HepG2 (cell line): ENCODE data around the gene RBM8A. TPM values are rescaled to one million over a fixed set of nuclear protein-coding genes. Genes with fewer than 3 reads are reported as not detected.

Source experiments
- ARNTL ChIP-seq: sonication (generic); formaldehyde crosslinking; IDR thresholded peaks from 2 replicates; pipeline ENCODE4 v1.4.0; 2020; ENCODE audit warnings: mild to moderate bottlenecking, missing genetic modification reagents
- ATF7-NPFF ChIP-seq: sonication (generic); formaldehyde crosslinking; IDR thresholded peaks from 2 replicates; pipeline ENCODE4 v1.8.1; 2023; ENCODE audit warnings: mild to moderate bottlenecking, low read depth, missing genetic modification reagents, moderate library complexity
- CC2D1A ChIP-seq: sonication (generic); formaldehyde crosslinking; IDR thresholded peaks from 2 replicates; pipeline ENCODE4 v1.8.1; 2023; ENCODE audit warnings: mild to moderate bottlenecking, missing genetic modification reagents
- E2F2 ChIP-seq: sonication (generic); formaldehyde crosslinking; IDR thresholded peaks from 2 replicates; pipeline ENCODE4 v1.4.0; 2020; ENCODE audit warnings: missing genetic modification reagents, borderline replicate concordance
- FOSL2 ChIP-seq: sonication (generic); formaldehyde crosslinking; IDR thresholded peaks from 2 replicates; pipeline ENCODE4 v1.4.0; 2020; ENCODE audit warnings: missing genetic modification reagents
- FOXA1 ChIP-seq, 2 experiments: fragments of 450-650 bp in 1 of 2; sonication (generic) in 1 of 2; formaldehyde crosslinking in 1 of 2; IDR thresholded peaks; 2 replicates each; pipeline versions ENCODE4 v1.4.0 to v1.6.1; 2016 to 2020; ENCODE audit warnings: missing genetic modification reagents in 1 of 2
- GLI4 ChIP-seq: sonication (generic); formaldehyde crosslinking; IDR thresholded peaks from 2 replicates; pipeline ENCODE4 v1.5.1; 2020; ENCODE audit warnings: missing genetic modification reagents, mild to moderate bottlenecking, moderate library complexity, borderline replicate concordance
- HMG20A ChIP-seq: IDR thresholded peaks from 2 replicates; pipeline ENCODE4 v1.6.1; 2016; ENCODE audit warnings: borderline replicate concordance
- HMGXB4 ChIP-seq, 2 experiments: sonication (generic) in 1 of 2; formaldehyde crosslinking in 1 of 2; IDR thresholded peaks; 2 replicates each; pipeline versions ENCODE4 v1.4.0 to v1.6.1; 2018 to 2020; ENCODE audit warnings: missing genetic modification reagents in 2 of 2, borderline replicate concordance in 1 of 2, low read depth in 1 of 2, mild to moderate bottlenecking in 1 of 2, missing biosample characterization in 1 of 2
- HOXA3 ChIP-seq: sonication (generic); formaldehyde crosslinking; IDR thresholded peaks from 2 replicates; pipeline ENCODE4 v1.5.0; 2020; ENCODE audit warnings: missing genetic modification reagents
- IKZF1 ChIP-seq: fragments of 450-650 bp; IDR thresholded peaks from 2 replicates; pipeline ENCODE4 v1.7.1; 2016
- MAFK ChIP-seq, 2 experiments: IDR thresholded peaks in 1 of 2; conservative IDR thresholded peaks in 1 of 2; 2 replicates each; pipeline ENCODE4 v1.6.1; 2011; ENCODE audit warnings: improper control_type of control experiment in 2 of 2, low read length in 2 of 2
- NR2F6 ChIP-seq, 2 experiments: IDR thresholded peaks; 2 replicates each; pipeline ENCODE4 v1.6.1; 2016; ENCODE audit warnings: antibody characterized with exemption in 1 of 2, mild to moderate bottlenecking in 1 of 2
- NRL ChIP-seq: sonication (generic); formaldehyde crosslinking; IDR thresholded peaks from 2 replicates; pipeline ENCODE4 v1.5.0; 2020; ENCODE audit warnings: missing genetic modification reagents, mild to moderate bottlenecking, moderate library complexity, borderline replicate concordance
- RAD21 ChIP-seq: fragments of 450-650 bp; formaldehyde crosslinking; IDR thresholded peaks from 2 replicates; pipeline ENCODE4 v1.5.0; 2020; ENCODE audit warnings: mild to moderate bottlenecking
- REPIN1 ChIP-seq: sonication (generic); formaldehyde crosslinking; IDR thresholded peaks from 2 replicates; pipeline ENCODE4 v1.8.0; 2022; ENCODE audit warnings: missing genetic modification reagents, low read depth, mild to moderate bottlenecking, borderline replicate concordance
- SP140L ChIP-seq: sonication (generic); formaldehyde crosslinking; IDR thresholded peaks from 2 replicates; pipeline ENCODE4 v1.4.0; 2020; ENCODE audit warnings: missing genetic modification reagents, borderline replicate concordance
- ZFY ChIP-seq: sonication (generic); formaldehyde crosslinking; IDR thresholded peaks from 2 replicates; pipeline ENCODE4 v1.4.0; 2020; ENCODE audit warnings: missing genetic modification reagents
- ZNF12 ChIP-seq: sonication (generic); formaldehyde crosslinking; IDR thresholded peaks from 2 replicates; pipeline ENCODE4 v1.5.0; 2020; ENCODE audit warnings: missing genetic modification reagents
- ZNF280D ChIP-seq: sonication (generic); formaldehyde crosslinking; IDR thresholded peaks from 2 replicates; pipeline ENCODE4 v1.5.1; 2020; ENCODE audit warnings: mild to moderate bottlenecking, missing genetic modification reagents
- ZNF383 ChIP-seq: sonication (generic); formaldehyde crosslinking; IDR thresholded peaks from 2 replicates; pipeline ENCODE4 v1.4.0; 2020; ENCODE audit warnings: missing genetic modification reagents, mild to moderate bottlenecking, borderline replicate concordance
- ZNF557 ChIP-seq: sonication (generic); formaldehyde crosslinking; IDR thresholded peaks from 2 replicates; pipeline ENCODE4 v1.4.0; 2020; ENCODE audit warnings: missing genetic modification reagents
- ZNF570 ChIP-seq: sonication (generic); formaldehyde crosslinking; IDR thresholded peaks from 2 replicates; pipeline ENCODE4 v1.4.0; 2020; ENCODE audit warnings: mild to moderate bottlenecking, missing genetic modification reagents, borderline replicate concordance
- polyA plus RNA-seq, 8 experiments: library from polyadenylated mRNA; depleted of rRNA in 3 of 8; stranded (reverse) in 7 of 8; unstranded in 1 of 8; fragments of >200 nt; fragmentation: Illumina TruSeq in 4 of 8; extraction: Trizol in 4 of 8; gene quantifications; 2 replicates each; pipeline versions ENCODE4 v1.2.1 to v1.2.3, GENCODE V29; 2011 to 2016; ENCODE audit warnings: low read depth in 4 of 8, missing spikeins in 1 of 8, mixed read lengths in 1 of 8; ENCODE audit not compliant: insufficient read depth in 1 of 8
- total RNA-seq, 5 experiments: library from RNA; depleted of rRNA; stranded (reverse); fragments of >200 nt; fragmentation: Illumina TruSeq; extraction: Trizol; gene quantifications; 2 replicates each; pipeline ENCODE4 v1.2.3, GENCODE V29; 2016; ENCODE audit warnings: low read depth in 1 of 5

RBM8A gene
- total and polyA plus RNA-seq, 2 of the 13 experiments (the other 11 are each of a cell fraction or from before 2014, with no cell fraction given): 106 to 162 TPM

DNA sequence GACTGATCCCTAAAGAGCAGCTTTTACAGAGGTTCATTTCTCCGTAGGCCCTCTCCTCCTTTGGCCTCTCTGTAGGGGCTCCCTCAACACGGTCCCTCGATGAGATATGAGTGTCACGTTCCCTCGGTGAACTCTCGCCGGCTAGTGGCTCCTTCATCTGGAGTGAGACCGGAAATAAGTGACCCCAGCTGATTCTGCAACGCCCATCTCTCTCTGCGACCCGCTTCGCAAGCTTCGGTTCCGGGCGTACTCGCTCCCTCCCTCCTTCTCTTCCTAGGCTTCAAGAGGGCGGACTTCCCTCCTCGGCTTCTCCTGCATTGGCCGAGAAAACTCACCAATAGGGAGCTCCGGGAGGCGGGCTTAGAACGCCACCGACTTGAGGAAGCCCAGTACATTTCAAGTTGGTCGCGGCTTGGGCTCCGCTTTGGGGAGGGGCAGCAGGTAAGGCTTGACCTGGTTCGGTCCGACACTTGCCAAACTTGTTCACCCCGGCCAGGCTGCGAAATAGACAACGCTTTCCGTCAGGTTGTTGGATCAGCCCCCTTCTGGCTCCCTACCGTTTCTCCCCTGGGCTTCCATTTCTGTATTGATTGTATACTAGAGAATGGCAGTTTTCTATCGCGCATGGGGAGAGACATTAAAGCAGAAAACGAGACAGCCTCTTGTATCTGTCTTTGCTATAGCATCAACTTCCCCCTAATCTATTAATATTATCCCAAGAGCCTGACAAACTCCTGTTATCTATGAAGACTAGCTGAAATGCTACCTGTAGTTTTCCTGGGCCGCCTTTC, 37.2 kb upstream of the RBM8A start, which contains the start of the genes ANKRD34A and POLR3GL (continued):
- peak; percentile 62 to 76; a peak in 3 of 4 replicates for TF ChIP-seq HMGXB4 (CRISPR knock-in tag; IDR thresholded peaks at IDR 0.05; ENCODE audit: borderline replicate concordance in 1 of 2, low read depth in 1 of 2)
- TF ChIP-seq ZFY: peak; percentile 68; the same call in 1 of the 2 replicates
- TF ChIP-seq SP140L (CRISPR knock-in tag): no peak
- TF ChIP-seq RAD21 (CRISPR knock-in tag): 0 out of 2 replicates have a peak, but pooled peaks have one; percentile 29
- peak; percentile 65; the same call in 1 of the 2 replicates for TF ChIP-seq ARNTL (CRISPR knock-in tag)
- TF ChIP-seq FOXA1 (IDR thresholded peaks at IDR 0.05): no peak
- 0 out of 2 replicates have a peak, but pooled peaks have one; percentile 6 for TF ChIP-seq FOXA1 (CRISPR knock-in tag; IDR thresholded peaks at IDR 0.05)
- no peak for TF ChIP-seq IKZF1
- TF ChIP-seq GLI4 (CRISPR knock-in tag): 0 out of 2 replicates have a peak, but pooled peaks have one; percentile 24
- TF ChIP-seq REPIN1 (CRISPR knock-in tag): no peak
- no peak for TF ChIP-seq ZNF280D
- no peak for TF ChIP-seq E2F2 (CRISPR knock-in tag)
- no peak for TF ChIP-seq HMG20A (CRISPR knock-in tag)
- peak; percentile 54; the same call in 1 of the 2 replicates for TF ChIP-seq HOXA3 (CRISPR knock-in tag)
- 0 out of 2 replicates have a peak, but pooled peaks have one; percentile 16 for TF ChIP-seq ZNF12
- TF ChIP-seq ATF7-NPFF (CRISPR knock-in tag): peak; percentile 70; the same call in 1 of the 2 replicates
- TF ChIP-seq ZNF557 (CRISPR knock-in tag): no peak
- peak; percentile 13; the same call in 1 of the 2 replicates for TF ChIP-seq NR2F6 (IDR thresholded peaks at IDR 0.05)
- TF ChIP-seq NR2F6 (CRISPR knock-in tag; IDR thresholded peaks at IDR 0.05): no peak
- TF ChIP-seq ZNF570: no peak
- 0 out of 2 replicates have a peak, but pooled peaks have one; percentile 18 for TF ChIP-seq FOSL2 (CRISPR knock-in tag)
- TF ChIP-seq MAFK (conservative IDR thresholded peaks at IDR 0.05 in 1 of 2, IDR thresholded peaks at IDR 0.05 in 1 of 2; ENCODE audit: low read length in 2 of 2): no peak
- TF ChIP-seq CC2D1A: no peak
- peak; percentile 74; the same call in 1 of the 2 replicates for TF ChIP-seq NRL
- no peak for TF ChIP-seq ZNF383
